ENCODE data around the gene PARP8. TPM values are rescaled to one million over a fixed set of nuclear protein-coding genes. Genes with fewer than 3 reads are reported as not detected.
A peak's percentile ranks its signal among the peaks of the same experiment; 100 is the strongest.

Gene PARP8
- total RNA-seq, 3 donors from 2014 or later (not counting 1 experiment from before 2014, with no cell fraction given) = 359 to 395 (median 372) TPM

GRCh38 chr5:50655810-50656205 is 10.6 kb upstream of the PARP8 start:
- TF ChIP-seq CTCF (IDR thresholded peaks at IDR 0.05) = no peak
- H3K36me3 ChIP-seq (ENCODE audit: control insufficient read depth, insufficient read depth, low read length) = no peaks in the 10 kb centered on the region
- H3K27ac ChIP-seq (ENCODE audit: low read length) = no peak overlapping the region
- no peak overlapping the region for H3K27ac Mint-ChIP-seq
- intact Hi-C loops (cut with micrococcal nuclease) = no loop called here
- DNase-seq (no peak), ATAC-seq (no peak)
- H3K4me3 ChIP-seq (ENCODE audit: low read length) = no peak overlapping the region
- WGBS (ENCODE audit: insufficient coverage) = 100% methylated on average over 2 of the region's 2 CpGs
- H3K9me3 Mint-ChIP-seq = no peaks in the 10 kb centered on the region
- H3K9me3 ChIP-seq (ENCODE audit: control insufficient read depth, insufficient read depth, low read length) = no peaks in the 10 kb centered on the region
- H3K27me3 Mint-ChIP-seq (ENCODE audit: low read depth in 2 of 2) = no peaks in the 10 kb centered on the region
- H3K27me3 ChIP-seq (ENCODE audit: control insufficient read depth, insufficient read depth, low read length) = no peaks in the 10 kb centered on the region
- H3K36me3 Mint-ChIP-seq = no peaks in the 10 kb centered on the region
- peaks cover 7 to 17% of the 10 kb centered on the region in 2 donors for H3K4me1 Mint-ChIP-seq
- no peaks in the 10 kb centered on the region for H3K4me1 ChIP-seq (ENCODE audit: control insufficient read depth, insufficient read depth, low read length)
- no peak overlapping the region for H3K4me3 Mint-ChIP-seq

DNA sequence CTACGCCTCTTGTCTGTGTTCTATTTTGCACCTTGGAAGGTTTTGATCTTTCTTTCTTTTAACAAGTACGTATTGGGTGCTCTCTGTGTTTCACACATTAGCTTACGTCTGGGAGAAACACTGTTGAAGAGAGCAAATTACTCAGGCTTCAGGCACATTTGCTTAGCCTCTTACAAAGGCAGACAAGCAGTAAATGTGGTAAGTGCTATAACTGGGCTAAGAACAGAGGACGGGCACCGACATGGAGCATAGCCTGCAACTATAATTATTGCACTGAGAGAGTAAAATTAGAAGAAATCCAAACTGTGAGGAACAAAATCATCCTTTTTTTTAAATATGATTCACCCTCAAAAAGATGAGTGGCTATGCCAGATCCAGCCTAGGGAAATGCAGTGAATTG is 9.4 kb upstream of the PARP8 start:
- Histone ChIP-seq H3K4me3 (ENCODE audit: low read length) (no peak overlapping the region), H3K36me3 (ENCODE audit: control insufficient read depth, insufficient read depth, low read length) (no peaks in the 10 kb centered on the region), H3K9me3 (ENCODE audit: control insufficient read depth, insufficient read depth, low read length) (no peaks in the 10 kb centered on the region), H3K27ac (ENCODE audit: low read length) (no peak overlapping the region), H3K27me3 (ENCODE audit: control insufficient read depth, insufficient read depth, low read length) (no peaks in the 10 kb centered on the region), H3K4me1 (ENCODE audit: control insufficient read depth, insufficient read depth, low read length) (no peaks in the 10 kb centered on the region)
- Mint-ChIP-seq H3K27ac (no peak overlapping the region), H3K4me1 (peaks cover 7 to 17% of the 10 kb centered on the region in 2 donors), H3K27me3 (ENCODE audit: low read depth in 2 of 2) (no peaks in the 10 kb centered on the region), H3K4me3 (no peak overlapping the region), H3K36me3 (no peaks in the 10 kb centered on the region), H3K9me3 (no peaks in the 10 kb centered on the region)
- 91% methylated on average over 5 of the region's 5 CpGs for whole genome bisulfite sequencing (ENCODE audit: insufficient coverage)
- no peak for TF ChIP-seq CTCF (IDR thresholded peaks at IDR 0.05)
- ATAC-seq (peak in 1 of 3 donors; percentile 21), DNase-seq (no peak)
- intact Hi-C loops (cut with micrococcal nuclease) = no loop called here

DNA sequence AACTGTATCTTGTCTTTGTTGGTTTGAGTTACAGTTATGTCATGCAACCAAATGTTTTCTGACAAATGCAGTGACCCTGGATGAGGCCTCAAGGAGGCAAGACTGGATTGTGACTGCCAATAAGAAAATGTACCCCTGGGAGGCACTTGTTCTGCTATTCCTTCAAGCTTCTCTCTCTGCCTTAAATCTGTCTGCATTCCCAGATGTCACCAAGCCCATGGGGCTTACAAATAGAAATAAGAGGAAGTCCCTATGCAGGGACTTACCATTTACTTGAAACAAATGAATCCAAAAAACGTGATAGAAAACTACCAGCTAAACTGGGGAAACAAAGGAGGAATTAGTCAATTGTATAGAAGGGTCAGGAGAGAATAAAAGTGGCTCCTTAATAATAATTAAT is 8.2 kb upstream of the PARP8 start:
- Mint-ChIP-seq H3K4me1 (peaks cover 18 to 24% of the 10 kb centered on the region in 2 donors), H3K36me3 (no peaks in the 10 kb centered on the region), H3K4me3 (no peak overlapping the region), H3K27me3 (ENCODE audit: low read depth in 2 of 2) (no peaks in the 10 kb centered on the region), H3K27ac (no peak overlapping the region), H3K9me3 (no peaks in the 10 kb centered on the region)
- Histone ChIP-seq H3K4me3 (ENCODE audit: low read length) (no peak overlapping the region), H3K9me3 (ENCODE audit: control insufficient read depth, insufficient read depth, low read length) (no peaks in the 10 kb centered on the region), H3K27ac (ENCODE audit: low read length) (no peak overlapping the region), H3K27me3 (ENCODE audit: control insufficient read depth, insufficient read depth, low read length) (no peaks in the 10 kb centered on the region), H3K36me3 (ENCODE audit: control insufficient read depth, insufficient read depth, low read length) (no peaks in the 10 kb centered on the region), H3K4me1 (ENCODE audit: control insufficient read depth, insufficient read depth, low read length) (peaks cover 2% of the 10 kb centered on the region)
- DNase-seq = no peak
- WGBS (ENCODE audit: insufficient coverage) = no CpG with 5 or more reads among the region's 1 CpG
- intact Hi-C loops (cut with micrococcal nuclease) = no loop called here
- no peak for ATAC-seq
- no peak for TF ChIP-seq CTCF (IDR thresholded peaks at IDR 0.05)

- Histone ChIP-seq H3K9me3 (ENCODE audit: control insufficient read depth, insufficient read depth, low read length) (no peaks in the 10 kb centered on the region), H3K27ac (ENCODE audit: low read length) (no peak overlapping the region), H3K27me3 (ENCODE audit: control insufficient read depth, insufficient read depth, low read length) (no peaks in the 10 kb centered on the region), H3K36me3 (ENCODE audit: control insufficient read depth, insufficient read depth, low read length) (no peaks in the 10 kb centered on the region), H3K4me3 (ENCODE audit: low read length) (no peak overlapping the region), H3K4me1 (ENCODE audit: control insufficient read depth, insufficient read depth, low read length) (peaks cover 11% of the 10 kb centered on the region)
- no peak for ATAC-seq
- WGBS (ENCODE audit: insufficient coverage) = 83% methylated on average over 4 of the region's 4 CpGs
- Mint-ChIP-seq H3K27ac (peak overlapping the region; percentile 66 to 70), H3K36me3 (peaks cover 8% of the 10 kb centered on the region), H3K4me1 (peaks cover 30 to 41% of the 10 kb centered on the region in 2 donors), H3K9me3 (no peaks in the 10 kb centered on the region), H3K27me3 (ENCODE audit: low read depth in 2 of 2) (no peaks in the 10 kb centered on the region), H3K4me3 (no peak overlapping the region)
- intact Hi-C loops (cut with micrococcal nuclease) = loop anchor here (10.0 kb wide), 1 partner anchor 99 kb away; no protein-coding TSS in a partner anchor
- no peak for DNase-seq
- TF ChIP-seq CTCF (IDR thresholded peaks at IDR 0.05) = no peak
Measured at GRCh38 chr5:50663636-50664035, 2.8 kb upstream of the PARP8 start.

Measured in natural killer cell (primary cell).